ENCODE data around the gene DOCK3.

GRCh38 chr3:51379301-51379700 is 704.6 kb downstream of the DOCK3 start:
- TF ChIP-seq EP300 (IDR thresholded peaks at IDR 0.05), result no peak
- TF ChIP-seq CTCF (IDR thresholded peaks at IDR 0.05), result no peak

All from gastroesophageal sphincter (tissue), 3 donors.